ENCODE results near the gene DNAH3.

Gene DNAH3

DNA sequence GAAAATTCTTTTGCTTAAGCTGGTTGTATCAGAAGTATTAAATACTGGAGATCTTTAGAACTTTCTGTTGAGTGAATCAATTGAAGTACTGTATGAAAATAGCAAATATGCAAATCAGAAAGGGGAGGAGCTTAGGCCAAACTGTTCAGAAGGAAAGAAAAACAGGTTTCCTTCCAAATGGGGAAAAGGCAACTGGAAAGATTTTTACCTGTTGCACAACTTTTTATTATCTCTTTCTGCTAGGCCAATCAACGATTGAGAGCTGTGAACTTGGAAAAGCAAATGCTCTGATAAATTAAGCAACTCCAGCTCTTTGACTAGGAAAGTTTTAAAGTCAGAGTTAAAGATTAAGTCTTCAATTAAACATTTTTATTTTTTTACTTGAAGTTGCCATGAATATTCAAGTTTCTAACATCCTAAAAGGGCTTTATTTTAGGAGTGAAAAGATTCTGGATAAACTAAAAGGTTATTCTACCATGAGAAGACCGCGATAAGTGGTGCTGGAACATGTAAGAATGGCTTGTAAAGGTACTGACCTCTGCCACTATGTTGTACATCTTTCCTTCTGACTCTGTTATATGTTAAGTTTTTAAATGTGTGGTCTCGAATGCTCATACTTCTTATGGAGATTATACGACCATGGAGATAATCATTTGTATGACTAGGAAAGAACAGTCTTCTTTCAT is 266.9 kb downstream of the DNAH3 start:
- no peak overlapping the region for H3K4me3 ChIP-seq (replicated peaks; ENCODE audit: low read depth, low read length)
- TF ChIP-seq, protein P1, sequence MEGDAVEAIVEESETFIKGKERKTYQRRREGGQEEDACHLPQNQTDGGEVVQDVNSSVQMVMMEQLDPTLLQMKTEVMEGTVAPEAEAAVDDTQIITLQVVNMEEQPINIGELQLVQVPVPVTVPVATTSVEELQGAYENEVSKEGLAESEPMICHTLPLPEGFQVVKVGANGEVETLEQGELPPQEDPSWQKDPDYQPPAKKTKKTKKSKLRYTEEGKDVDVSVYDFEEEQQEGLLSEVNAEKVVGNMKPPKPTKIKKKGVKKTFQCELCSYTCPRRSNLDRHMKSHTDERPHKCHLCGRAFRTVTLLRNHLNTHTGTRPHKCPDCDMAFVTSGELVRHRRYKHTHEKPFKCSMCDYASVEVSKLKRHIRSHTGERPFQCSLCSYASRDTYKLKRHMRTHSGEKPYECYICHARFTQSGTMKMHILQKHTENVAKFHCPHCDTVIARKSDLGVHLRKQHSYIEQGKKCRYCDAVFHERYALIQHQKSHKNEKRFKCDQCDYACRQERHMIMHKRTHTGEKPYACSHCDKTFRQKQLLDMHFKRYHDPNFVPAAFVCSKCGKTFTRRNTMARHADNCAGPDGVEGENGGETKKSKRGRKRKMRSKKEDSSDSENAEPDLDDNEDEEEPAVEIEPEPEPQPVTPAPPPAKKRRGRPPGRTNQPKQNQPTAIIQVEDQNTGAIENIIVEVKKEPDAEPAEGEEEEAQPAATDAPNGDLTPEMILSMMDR (IDR thresholded peaks at IDR 0.05; ENCODE audit: low read depth, low read length, missing control alignments), result no peak
- no peak for DNase-seq (ENCODE audit: extremely low read depth, low read depth)

Data from HFF-Myc (cell line).